IMR-90 (cell line): ENCODE results near the gene SNRNP40. TPM values are rescaled to one million over a fixed set of nuclear protein-coding genes. Genes with fewer than 3 reads are reported as not detected.

Experiments
- ATAC-seq: fragments of 200-7000 bp; cut with Tn5 transposase; 2 replicates; pipeline ENCODE4 v1.9.1; 2020; ENCODE audit warnings: low read depth, mild to moderate bottlenecking, moderate library complexity
- BruUV-seq: library from RNA; stranded (reverse); fragments of 400-500 nt; replicated peaks from 2 replicates; lab custom pipeline; 2021; lab: Mats Ljungman, UMichigan
- CTCF ChIA-PET: fragments of 300-600 bp; formaldehyde crosslinking; extraction: SDS; loops from one replicate; lab custom pipeline; 2021; ENCODE audit warnings: antibody characterized with exemption; lab: Yijun Ruan, JAX
- POLR2A ChIA-PET: fragments of 300-600 bp; sonication (Branson Sonifier 250); formaldehyde crosslinking; loops from one replicate; lab custom pipeline; 2022; ENCODE audit warnings: antibody characterized with exemption; ENCODE audit not compliant: unreplicated experiment; lab: Charles Lee
- DNase-seq: peaks from one replicate; pipeline ENCODE4 v3.0.0; 2013
- H2AFZ ChIP-seq: replicated peaks from 2 replicates; pipeline ENCODE3; 2013; ENCODE audit warnings: low read length, mild to moderate bottlenecking; ENCODE audit not compliant: poor library complexity
- H2AK5ac ChIP-seq: 2 replicates; pipeline ENCODE4 v1.6.1; 2013; ENCODE audit warnings: low read depth, low read length, inconsistent platforms
- H2AK9ac ChIP-seq: replicated peaks from 2 replicates; pipeline ENCODE3; 2013; ENCODE audit warnings: mild to moderate bottlenecking, low read depth, low read length, moderate library complexity; ENCODE audit not compliant: poor library complexity
- H2BK120ac ChIP-seq: 2 replicates; pipeline ENCODE4 v1.6.1; 2013; ENCODE audit warnings: low read depth, low read length, inconsistent platforms
- H2BK15ac ChIP-seq: 3 replicates; pipeline ENCODE4 v1.6.1; 2013; ENCODE audit warnings: low read depth, low read length, inconsistent platforms
- H2BK20ac ChIP-seq: 2 replicates; pipeline ENCODE4 v1.6.1; 2013; ENCODE audit warnings: low read depth, mild to moderate bottlenecking, inconsistent platforms, low read length, moderate library complexity
- H2BK5ac ChIP-seq: 2 replicates; pipeline ENCODE4 v1.6.1; 2013; ENCODE audit warnings: mild to moderate bottlenecking, low read depth, low read length, inconsistent platforms; ENCODE audit not compliant: poor library complexity, severe bottlenecking
- H3K14ac ChIP-seq: replicated peaks from 2 replicates; pipeline ENCODE4 v1.6.1; 2013; ENCODE audit warnings: low read depth, low read length, inconsistent platforms
- H3K18ac ChIP-seq: 2 replicates; pipeline ENCODE4 v1.6.1; 2013; ENCODE audit warnings: low read depth, low read length, control low read depth
- H3K23ac ChIP-seq: 2 replicates; pipeline ENCODE4 v1.6.1; 2013; ENCODE audit warnings: low read depth, low read length, inconsistent platforms
- H3K27ac ChIP-seq: 2 replicates; pipeline ENCODE4 v1.5.1; 2013; ENCODE audit warnings: mild to moderate bottlenecking, control low read depth, low read length; ENCODE audit not compliant: insufficient read depth
- H3K27me3 ChIP-seq: 2 replicates; pipeline ENCODE4 v1.6.1; 2013; ENCODE audit warnings: low read length; ENCODE audit not compliant: control insufficient read depth, insufficient read depth
- H3K36me3 ChIP-seq: 2 replicates; pipeline ENCODE4 v1.6.1; 2013; ENCODE audit warnings: low read length, mixed read lengths; ENCODE audit not compliant: control insufficient read depth, insufficient read depth
- H3K4ac ChIP-seq: 2 replicates; pipeline ENCODE4 v1.6.1; 2013; ENCODE audit warnings: low read depth, low read length, inconsistent platforms
- H3K4me1 ChIP-seq: 2 replicates; pipeline ENCODE4 v1.6.1; 2013; ENCODE audit warnings: low read length, mixed read lengths; ENCODE audit not compliant: control insufficient read depth, insufficient read depth
- H3K4me2 ChIP-seq: 2 replicates; pipeline ENCODE4 v1.6.1; 2013; ENCODE audit warnings: low read depth, mild to moderate bottlenecking, control low read depth, low read length, moderate library complexity
- H3K4me3 ChIP-seq: 2 replicates; pipeline ENCODE4 v1.5.1; 2013; ENCODE audit warnings: low read depth, mild to moderate bottlenecking, control low read depth, low read length, moderate library complexity; ENCODE audit not compliant: insufficient read depth
- H3K56ac ChIP-seq: 2 replicates; pipeline ENCODE4 v1.6.1; 2013; ENCODE audit warnings: low read length, inconsistent platforms; ENCODE audit not compliant: insufficient read depth; ENCODE audit errors: extremely low read depth
- H3K79me1 ChIP-seq, 2 experiments: 2 replicates each; pipeline ENCODE4 v1.6.1; 2013; ENCODE audit warnings: low read length in 2 of 2, inconsistent platforms in 1 of 2, low read depth in 1 of 2
- H3K9ac ChIP-seq: 2 replicates; pipeline ENCODE4 v1.6.1; 2013; ENCODE audit warnings: low read depth, low read length, control low read depth
- H3K9me1 ChIP-seq: 2 replicates; pipeline ENCODE4 v1.6.1; 2013; ENCODE audit warnings: low read length, inconsistent platforms; ENCODE audit not compliant: insufficient read depth
- H3K9me3 ChIP-seq: 2 replicates; pipeline ENCODE4 v1.6.1; 2013; ENCODE audit warnings: low read length; ENCODE audit not compliant: control insufficient read depth, insufficient read depth
- H4K20me1 ChIP-seq: 2 replicates; pipeline ENCODE4 v1.6.1; 2013; ENCODE audit warnings: low read length, inconsistent platforms; ENCODE audit not compliant: insufficient read depth
- H4K5ac ChIP-seq: 2 replicates; pipeline ENCODE4 v1.6.1; 2013; ENCODE audit warnings: mild to moderate bottlenecking, low read depth, low read length, control low read depth
- H4K8ac ChIP-seq, 2 experiments: 2 replicates each; pipeline ENCODE4 v1.6.1; 2013; ENCODE audit warnings: low read depth in 2 of 2, low read length in 2 of 2, control low read depth in 1 of 2, inconsistent platforms in 1 of 2
- H4K91ac ChIP-seq: 2 replicates; pipeline ENCODE4 v1.6.1; 2013; ENCODE audit warnings: low read depth, low read length, inconsistent platforms; ENCODE audit not compliant: insufficient read depth
- BHLHE40 ChIP-seq: fragments of 150-350 bp; IDR thresholded peaks from 2 replicates; pipeline ENCODE4 v1.6.1; 2016; ENCODE audit warnings: mild to moderate bottlenecking, low read depth, low read length
- CEBPB ChIP-seq: IDR thresholded peaks from 2 replicates; pipeline ENCODE4 v1.6.1; 2012; ENCODE audit warnings: low read depth, low read length, improper control_type of control experiment
- CHD1 ChIP-seq: IDR thresholded peaks from 2 replicates; pipeline ENCODE4 v1.6.1; 2012; ENCODE audit warnings: low read depth, low read length, improper control_type of control experiment
- CTCF ChIP-seq: conservative IDR thresholded peaks from 2 replicates; pipeline ENCODE4 v1.5.1; 2012; ENCODE audit warnings: mild to moderate bottlenecking, low read depth, low read length, improper control_type of control experiment
- ELK1 ChIP-seq: fragments of 150-350 bp; IDR thresholded peaks from 2 replicates; pipeline ENCODE4 v1.6.1; 2016; ENCODE audit warnings: low read depth, mild to moderate bottlenecking, low read length, moderate library complexity, borderline replicate concordance
- MAZ ChIP-seq: IDR thresholded peaks from 2 replicates; pipeline ENCODE4 v1.6.1; 2012; ENCODE audit warnings: low read depth, mild to moderate bottlenecking, low read length, improper control_type of control experiment, moderate library complexity, borderline replicate concordance
- MXI1 ChIP-seq: IDR thresholded peaks from 2 replicates; pipeline ENCODE4 v1.6.1; 2012; ENCODE audit warnings: low read depth, mild to moderate bottlenecking, low read length, moderate library complexity, borderline replicate concordance
- NFE2L2 ChIP-seq: fragments of 150-350 bp; IDR thresholded peaks from 2 replicates; pipeline ENCODE4 v1.6.1; 2016; ENCODE audit warnings: low read depth, mild to moderate bottlenecking, low read length
- RAD21 ChIP-seq: IDR thresholded peaks from 2 replicates; pipeline ENCODE4 v1.6.1; 2012; ENCODE audit warnings: low read length, improper control_type of control experiment
- RCOR1 ChIP-seq: IDR thresholded peaks from 2 replicates; pipeline ENCODE4 v1.6.1; 2012; ENCODE audit warnings: mild to moderate bottlenecking, low read length, improper control_type of control experiment; ENCODE audit not compliant: insufficient replicate concordance
- RFX5 ChIP-seq: IDR thresholded peaks from 2 replicates; pipeline ENCODE4 v1.8.0; 2012; ENCODE audit warnings: low read depth, mild to moderate bottlenecking, low read length, moderate library complexity
- SMC3 ChIP-seq: fragments of 150-350 bp; IDR thresholded peaks from 2 replicates; pipeline ENCODE4 v1.6.1; 2016; ENCODE audit warnings: low read depth, mild to moderate bottlenecking, antibody characterized with exemption, low read length, moderate library complexity
- WGBS, 2 experiments: methylation state at CpG; one replicate each; pipeline versions ENCODE4 v1.1.5 to v1.1.7; 2013; ENCODE audit warnings: missing lambda C conversion rate in 2 of 2; ENCODE audit not compliant: insufficient read length in 1 of 2; ENCODE audit errors: extremely low coverage in 2 of 2; 5-methylcytosine and 5-hydroxymethylcytosine counted together
- dilution Hi-C: fragments of 300-500 bp; cut with HindIII; formaldehyde crosslinking; loops from one replicate; pipeline ENCODE4 v1.14.3; 2018; ENCODE audit warnings: low sequenced_read_pairs; ENCODE audit not compliant: unreplicated experiment
- in situ Hi-C: fragments of 300-500 bp; cut with MboI; formaldehyde crosslinking; loops from 3 replicates; pipeline ENCODE4 v1.14.3; 2019; ENCODE audit warnings: low sequenced_read_pairs, inconsistent platforms, mixed read lengths
- intact Hi-C: fragments of 100-400 bp; cut with micrococcal nuclease; formaldehyde crosslinking; loops from 2 replicates; pipeline ENCODE4 v1.10.0; 2022
- polyA plus RNA-seq, 3 experiments: library from polyadenylated mRNA; depleted of rRNA; stranded (reverse); fragments of >200 nt; gene quantifications; 2 replicates each; pipeline ENCODE4 v1.2.3, GENCODE V29; 2012; ENCODE audit warnings: low replicate concordance in 1 of 3
- total RNA-seq: library from RNA; depleted of rRNA; stranded (reverse); fragments of >200 nt; gene quantifications from 2 replicates; pipeline ENCODE4 v1.2.3, GENCODE V29; 2012

The SNRNP40 gene
- total and polyA plus RNA-seq, 2 of the 4 experiments (the other 2 are of a cell fraction) = 52.3 to 178 TPM

GRCh38 chr1:31310198-31310597 is 13.6 kb upstream of the SNRNP40 start:
- BruUV-seq = no TSS peak
- Histone ChIP-seq H2BK15ac (no peak overlapping the region), H2AK5ac (no peak overlapping the region), H4K5ac (no peak overlapping the region), H3K9ac (no peak overlapping the region), H3K27ac (no peak overlapping the region), H3K4ac (no peak overlapping the region), H3K27me3 (no peaks in the 10 kb centered on the region), H4K20me1 (peaks cover 8% of the 10 kb centered on the region), H3K56ac (no peak overlapping the region), H4K91ac (no peak overlapping the region), H3K14ac (no peak overlapping the region), H3K4me2 (no peak overlapping the region), H3K36me3 (peaks cover 20% of the 10 kb centered on the region), H2BK5ac (no peak overlapping the region), H3K79me1 (peaks cover 27 to 31% of the 10 kb centered on the region in 2 experiments), H3K4me3 (no peak overlapping the region), H3K18ac (no peak overlapping the region), H4K8ac (no peak overlapping the region), H3K9me3 (no peaks in the 10 kb centered on the region), H2AFZ (no peak overlapping the region), H2AK9ac (no peak overlapping the region), H3K9me1 (no peaks in the 10 kb centered on the region), H3K23ac (no peak overlapping the region), H2BK120ac (no peak overlapping the region), H2BK20ac (no peak overlapping the region), H3K4me1 (no peaks in the 10 kb centered on the region)
- DNase-seq = peak; percentile 2
- no peak for ATAC-seq
- no peak for TF ChIP-seq MAZ
- TF ChIP-seq ELK1 = no peak
- no peak for TF ChIP-seq BHLHE40
- TF ChIP-seq RAD21 = no peak
- no peak for TF ChIP-seq CTCF
- no peak for TF ChIP-seq NFE2L2
- no peak for TF ChIP-seq RCOR1
- no peak for TF ChIP-seq RFX5
- TF ChIP-seq CEBPB = no peak
- TF ChIP-seq CHD1 = no peak
- no peak for TF ChIP-seq SMC3
- TF ChIP-seq MXI1 = no peak
- dilution Hi-C loops (no loop called here), intact Hi-C loops (no loop called here), in situ Hi-C loops (no loop called here)
- ChIA-PET POLR2A (no interaction called here), CTCF (no interaction called here)
- no CpG with 5 or more reads among the region's 4 CpGs for WGBS, 2 experiments
